Measurements from ENCODE around the gene SLC9A8.

DNA sequence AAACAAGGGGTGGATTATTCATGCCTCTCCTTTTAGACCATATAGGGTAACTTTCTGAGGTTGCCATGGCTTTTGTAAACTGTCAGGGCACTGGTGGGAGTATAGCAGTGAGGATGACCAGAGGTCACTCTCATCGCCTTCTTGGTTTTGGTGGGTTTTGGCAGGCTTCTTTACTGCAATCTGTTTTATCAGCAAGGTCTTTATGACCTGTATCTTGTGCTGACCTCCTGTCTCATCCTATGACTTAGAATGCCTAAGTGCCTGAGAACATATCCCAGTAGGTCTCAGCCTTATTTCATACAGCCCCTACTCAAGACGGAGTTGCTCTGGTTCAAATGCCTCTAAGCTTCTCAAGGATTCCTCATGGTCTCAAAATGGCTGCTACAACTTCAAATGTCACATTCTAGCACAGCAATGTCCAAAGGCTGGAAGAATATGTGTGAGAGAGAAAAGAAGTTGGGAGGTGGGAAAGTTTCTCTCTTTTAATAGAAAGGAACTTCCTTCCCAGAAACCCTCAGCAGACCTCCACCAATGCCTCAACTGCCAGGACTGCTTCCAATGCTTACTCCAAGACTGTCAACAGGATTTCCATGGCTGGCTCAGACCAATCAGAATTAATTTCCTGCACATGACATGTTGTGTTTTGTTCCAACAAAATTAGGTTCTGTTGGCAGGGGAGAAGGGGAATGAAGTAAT is 46.6 kb upstream of the SLC9A8 start:
- TF ChIP-seq, protein P1, sequence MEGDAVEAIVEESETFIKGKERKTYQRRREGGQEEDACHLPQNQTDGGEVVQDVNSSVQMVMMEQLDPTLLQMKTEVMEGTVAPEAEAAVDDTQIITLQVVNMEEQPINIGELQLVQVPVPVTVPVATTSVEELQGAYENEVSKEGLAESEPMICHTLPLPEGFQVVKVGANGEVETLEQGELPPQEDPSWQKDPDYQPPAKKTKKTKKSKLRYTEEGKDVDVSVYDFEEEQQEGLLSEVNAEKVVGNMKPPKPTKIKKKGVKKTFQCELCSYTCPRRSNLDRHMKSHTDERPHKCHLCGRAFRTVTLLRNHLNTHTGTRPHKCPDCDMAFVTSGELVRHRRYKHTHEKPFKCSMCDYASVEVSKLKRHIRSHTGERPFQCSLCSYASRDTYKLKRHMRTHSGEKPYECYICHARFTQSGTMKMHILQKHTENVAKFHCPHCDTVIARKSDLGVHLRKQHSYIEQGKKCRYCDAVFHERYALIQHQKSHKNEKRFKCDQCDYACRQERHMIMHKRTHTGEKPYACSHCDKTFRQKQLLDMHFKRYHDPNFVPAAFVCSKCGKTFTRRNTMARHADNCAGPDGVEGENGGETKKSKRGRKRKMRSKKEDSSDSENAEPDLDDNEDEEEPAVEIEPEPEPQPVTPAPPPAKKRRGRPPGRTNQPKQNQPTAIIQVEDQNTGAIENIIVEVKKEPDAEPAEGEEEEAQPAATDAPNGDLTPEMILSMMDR (IDR thresholded peaks at IDR 0.05 in 2 of 3, conservative IDR thresholded peaks at IDR 0.05 in 1 of 3; ENCODE audit: borderline replicate concordance in 1 of 3, insufficient read depth in 1 of 3, low read depth in 2 of 3, low read length in 2 of 3): no peak
- TF ChIP-seq RAD21 (IDR thresholded peaks at IDR 0.05; ENCODE audit: low read depth) (no peak), POLR2AphosphoS5 (IDR thresholded peaks at IDR 0.05; ENCODE audit: low read depth, low read length) (no peak), CEBPB (IDR thresholded peaks at IDR 0.05; ENCODE audit: low read depth) (no peak), SIN3A (IDR thresholded peaks at IDR 0.05; ENCODE audit: low read depth) (no peak)
- TF ChIP-seq, protein P2, sequence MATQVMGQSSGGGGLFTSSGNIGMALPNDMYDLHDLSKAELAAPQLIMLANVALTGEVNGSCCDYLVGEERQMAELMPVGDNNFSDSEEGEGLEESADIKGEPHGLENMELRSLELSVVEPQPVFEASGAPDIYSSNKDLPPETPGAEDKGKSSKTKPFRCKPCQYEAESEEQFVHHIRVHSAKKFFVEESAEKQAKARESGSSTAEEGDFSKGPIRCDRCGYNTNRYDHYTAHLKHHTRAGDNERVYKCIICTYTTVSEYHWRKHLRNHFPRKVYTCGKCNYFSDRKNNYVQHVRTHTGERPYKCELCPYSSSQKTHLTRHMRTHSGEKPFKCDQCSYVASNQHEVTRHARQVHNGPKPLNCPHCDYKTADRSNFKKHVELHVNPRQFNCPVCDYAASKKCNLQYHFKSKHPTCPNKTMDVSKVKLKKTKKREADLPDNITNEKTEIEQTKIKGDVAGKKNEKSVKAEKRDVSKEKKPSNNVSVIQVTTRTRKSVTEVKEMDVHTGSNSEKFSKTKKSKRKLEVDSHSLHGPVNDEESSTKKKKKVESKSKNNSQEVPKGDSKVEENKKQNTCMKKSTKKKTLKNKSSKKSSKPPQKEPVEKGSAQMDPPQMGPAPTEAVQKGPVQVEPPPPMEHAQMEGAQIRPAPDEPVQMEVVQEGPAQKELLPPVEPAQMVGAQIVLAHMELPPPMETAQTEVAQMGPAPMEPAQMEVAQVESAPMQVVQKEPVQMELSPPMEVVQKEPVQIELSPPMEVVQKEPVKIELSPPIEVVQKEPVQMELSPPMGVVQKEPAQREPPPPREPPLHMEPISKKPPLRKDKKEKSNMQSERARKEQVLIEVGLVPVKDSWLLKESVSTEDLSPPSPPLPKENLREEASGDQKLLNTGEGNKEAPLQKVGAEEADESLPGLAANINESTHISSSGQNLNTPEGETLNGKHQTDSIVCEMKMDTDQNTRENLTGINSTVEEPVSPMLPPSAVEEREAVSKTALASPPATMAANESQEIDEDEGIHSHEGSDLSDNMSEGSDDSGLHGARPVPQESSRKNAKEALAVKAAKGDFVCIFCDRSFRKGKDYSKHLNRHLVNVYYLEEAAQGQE (IDR thresholded peaks at IDR 0.05; ENCODE audit: low read depth): no peak
